K562 (cell line): ENCODE results near the gene FSTL4.

Experiments used
- CTCF ChIP-seq, 3 experiments: IDR thresholded peaks in 2 of 3; conservative IDR thresholded peaks in 1 of 3; 2 replicates each; pipeline ENCODE4 v1.5.1; 2011 to 2012; ENCODE audit warnings: low read length in 3 of 3, mild to moderate bottlenecking in 3 of 3, control low read depth in 2 of 3, improper control_type of control experiment in 1 of 3, inconsistent platforms in 1 of 3, low read depth in 1 of 3, mixed read lengths in 1 of 3, moderate library complexity in 1 of 3; ENCODE audit not compliant: insufficient read depth in 2 of 3
- HDAC2 ChIP-seq: fragments of 450-650 bp; IDR thresholded peaks from 2 replicates; pipeline ENCODE4 v1.6.1; 2016; ENCODE audit warnings: mild to moderate bottlenecking
- HINFP ChIP-seq: fragments of 450-650 bp; conservative IDR thresholded peaks from 2 replicates; pipeline ENCODE4 v1.6.1; 2016; ENCODE audit warnings: missing genetic modification characterization, low read depth, mild to moderate bottlenecking, control low read depth, missing compliant biosample characterization
- KHSRP ChIP-seq: fragments of 450-650 bp; IDR thresholded peaks from 2 replicates; pipeline ENCODE4 v1.6.1; 2017
- MAX ChIP-seq: sonication (generic); formaldehyde crosslinking; IDR thresholded peaks from 2 replicates; pipeline ENCODE4 v1.9.0; 2022; ENCODE audit warnings: mild to moderate bottlenecking, missing genetic modification reagents
- POLR2A ChIP-seq: fragments of 450-650 bp; conservative IDR thresholded peaks from 2 replicates; pipeline ENCODE4 v1.6.1; 2016
- RAD21 ChIP-seq, 2 experiments: fragments of 250-450 bp in 1 of 2; fragments of 450-650 bp in 1 of 2; sonication (Bioruptor Pico) in 1 of 2; formaldehyde crosslinking in 1 of 2; IDR thresholded peaks in 1 of 2; conservative IDR thresholded peaks in 1 of 2; 2 replicates each; pipeline versions ENCODE4 v1.4.0 to v1.8.0; 2020 to 2022; ENCODE audit warnings: mild to moderate bottlenecking in 2 of 2, moderate library complexity in 1 of 2

GRCh38 chr5:133430095-133430494 is 182.2 kb downstream of the FSTL4 start:
- no peak for TF ChIP-seq MAX
- no peak for TF ChIP-seq RAD21 (CRISPR knock-in tag; conservative IDR thresholded peaks at IDR 0.05 in 1 of 2, IDR thresholded peaks at IDR 0.05 in 1 of 2)
- TF ChIP-seq HINFP (tag): no peak
- TF ChIP-seq HDAC2: no peak
- TF ChIP-seq KHSRP: no peak
- TF ChIP-seq POLR2A: no peak
- TF ChIP-seq CTCF (IDR thresholded peaks at IDR 0.05 in 2 of 3, conservative IDR thresholded peaks at IDR 0.05 in 1 of 3; ENCODE audit: insufficient read depth in 2 of 3, low read depth in 1 of 3, low read length in 3 of 3): no peak
